Glutamatergic neuron (in vitro differentiated cells): ENCODE measurements around the gene C22orf42. TPM values are rescaled to one million over a fixed set of nuclear protein-coding genes. Genes with fewer than 3 reads are reported as not detected.

Experiments
- DNase-seq: peaks from one replicate; pipeline ENCODE4 v3.0.0; 2022
- H3K27ac Mint-ChIP-seq: one replicate; pipeline ENCODE4 v1.8.0; 2020; ENCODE audit warnings: mild to moderate bottlenecking, mixed read lengths, inconsistent platforms; ENCODE audit not compliant: unreplicated experiment
- H3K27me3 Mint-ChIP-seq: one replicate; pipeline ENCODE4 v1.8.0; 2020; ENCODE audit warnings: mild to moderate bottlenecking, moderate library complexity, mixed read lengths, inconsistent platforms; ENCODE audit not compliant: unreplicated experiment
- H3K36me3 Mint-ChIP-seq: one replicate; pipeline ENCODE4 v1.8.0; 2020; ENCODE audit warnings: mild to moderate bottlenecking, mixed read lengths, inconsistent platforms; ENCODE audit not compliant: unreplicated experiment
- H3K4me1 Mint-ChIP-seq: one replicate; pipeline ENCODE4 v1.8.0; 2020; ENCODE audit warnings: mild to moderate bottlenecking, low read depth, mixed read lengths, inconsistent platforms; ENCODE audit not compliant: unreplicated experiment
- H3K4me3 Mint-ChIP-seq: one replicate; pipeline ENCODE4 v1.8.0; 2020; ENCODE audit warnings: mild to moderate bottlenecking, mixed read lengths, inconsistent platforms; ENCODE audit not compliant: unreplicated experiment
- H3K9me3 Mint-ChIP-seq: one replicate; pipeline ENCODE4 v1.8.0; 2020; ENCODE audit warnings: mild to moderate bottlenecking, moderate library complexity, mixed read lengths, inconsistent platforms; ENCODE audit not compliant: unreplicated experiment
- CTCF ChIP-seq: fragments of 200-600 bp; sonication (generic); IDR thresholded peaks from one replicate; pipeline ENCODE4 v1.5.0; 2021; ENCODE audit not compliant: partially characterized antibody, unreplicated experiment
- total RNA-seq: library from RNA; stranded (reverse); fragmentation: NEBNext Ultra II Directional; extraction: Animal tissue kit (Norgen Biotek cat#: 25700); gene quantifications from one replicate; pipeline ENCODE4 v1.2.1, GENCODE V29; 2021; ENCODE audit not compliant: unreplicated experiment

Gene C22orf42
- total RNA-seq, 1 donor from 2014 or later = not detected

- no peaks in the 10 kb centered on the region for H3K36me3 Mint-ChIP-seq
- H3K27ac Mint-ChIP-seq = no peak overlapping the region
- DNase-seq = peak; percentile 56
- peak; percentile 73 for TF ChIP-seq CTCF
- peaks cover 9% of the 10 kb centered on the region for H3K4me1 Mint-ChIP-seq
- H3K27me3 Mint-ChIP-seq = peaks cover 15% of the 10 kb centered on the region
- peak overlapping the region; percentile 89 for H3K4me3 Mint-ChIP-seq
- peaks cover 3% of the 10 kb centered on the region for H3K9me3 Mint-ChIP-seq
Observed at GRCh38 chr22:32205974-32206773, 47.1 kb upstream of the C22orf42 start.

GRCh38 chr22:32204856-32205722, 46.0 kb upstream of the C22orf42 start, which contains the start of gene RFPL2:
RFPL2 (minus strand) TSS chr22:32205073; CDS start chr22:32202451, 2,622 bp downstream.
- H3K36me3 Mint-ChIP-seq = no peaks in the 10 kb centered on the region
- H3K9me3 Mint-ChIP-seq = peaks cover 3% of the 10 kb centered on the region
- H3K27ac Mint-ChIP-seq = no peak within 1 kb of the TSS
- DNase-seq = peak; percentile 82
- no peak for TF ChIP-seq CTCF
- H3K4me1 Mint-ChIP-seq = peaks cover 9% of the 10 kb centered on the region
- peaks cover 15% of the 10 kb centered on the region for H3K27me3 Mint-ChIP-seq
- peak within 1 kb of the TSS; percentile 89 for H3K4me3 Mint-ChIP-seq

GRCh38 chr22:32204040-32204855, 45.1 kb upstream of the C22orf42 start:
- H3K4me1 Mint-ChIP-seq = peaks cover 9% of the 10 kb centered on the region
- no peaks in the 10 kb centered on the region for H3K36me3 Mint-ChIP-seq
- H3K27me3 Mint-ChIP-seq = peaks cover 15% of the 10 kb centered on the region
- H3K9me3 Mint-ChIP-seq = peaks cover 3% of the 10 kb centered on the region
- peak overlapping the region; percentile 89 for H3K4me3 Mint-ChIP-seq
- TF ChIP-seq CTCF = no peak
- DNase-seq = no peak
- no peak overlapping the region for H3K27ac Mint-ChIP-seq

- TF ChIP-seq CTCF = no peak
- peaks cover 3% of the 10 kb centered on the region for H3K9me3 Mint-ChIP-seq
- DNase-seq = no peak
- peaks cover 9% of the 10 kb centered on the region for H3K4me1 Mint-ChIP-seq
- H3K4me3 Mint-ChIP-seq = peak overlapping the region; percentile 89
- no peak overlapping the region for H3K27ac Mint-ChIP-seq
- peaks cover 15% of the 10 kb centered on the region for H3K27me3 Mint-ChIP-seq
- no peaks in the 10 kb centered on the region for H3K36me3 Mint-ChIP-seq
Observed at GRCh38 chr22:32203181-32204039, 44.3 kb upstream of the C22orf42 start.
